Dermis blood vessel endothelial cell (primary cell): ENCODE data around the gene WDR47. TPM values are rescaled to one million over a fixed set of nuclear protein-coding genes. Genes with fewer than 3 reads are reported as not detected.
A peak's percentile ranks its signal among the peaks of the same experiment; 100 is the strongest.
"Not testable (repeated sequence)": the region's sequence is repeated elsewhere in the genome, so short reads cannot be mapped to it uniquely, and the experiment has no call there.

Experiments
- DNase-seq: peaks from one replicate; pipeline ENCODE4 v3.0.0; 2010
- total RNA-seq: library from RNA; depleted of rRNA; stranded (reverse); fragments of >200 nt; gene quantifications from 2 replicates; pipeline ENCODE4 v1.2.3, GENCODE V29; 2014

The WDR47 gene
- total RNA-seq, 1 donor from 2014 or later: 21.6 TPM

GRCh38 chr1:108961752-108962486 lies 80.0 kb downstream of the WDR47 start:
- no peak for DNase-seq

- no peak for DNase-seq
Observed at GRCh38 chr1:108961198-108961597, 80.7 kb downstream of the WDR47 start.

- no peak for DNase-seq
Observed at GRCh38 chr1:108960719-108961118, 81.2 kb downstream of the WDR47 start.

GRCh38 chr1:108957888-108958287 lies 84.0 kb downstream of the WDR47 start:
- DNase-seq: no peak

GRCh38 chr1:108955881-108956280 lies 86.0 kb downstream of the WDR47 start:
- DNase-seq: no peak

GRCh38 chr1:108955111-108955510 lies 86.8 kb downstream of the WDR47 start:
- no peak for DNase-seq

GRCh38 chr1:108953452-108953851 lies 88.5 kb downstream of the WDR47 start:
- DNase-seq: no peak

GRCh38 chr1:108951242-108951641 lies 90.7 kb downstream of the WDR47 start:
- DNase-seq: no peak

GRCh38 chr1:108949044-108949443 lies 92.9 kb downstream of the WDR47 start:
- no peak for DNase-seq

- DNase-seq: peak; percentile 42
Observed at GRCh38 chr1:108947871-108948525, 93.9 kb downstream of the WDR47 start.

GRCh38 chr1:108936170-108936569 lies 105.7 kb downstream of the WDR47 start:
- no peak for DNase-seq

GRCh38 chr1:108933944-108934343 lies 108.0 kb downstream of the WDR47 start:
- DNase-seq: no peak

- DNase-seq: not testable (repeated sequence)
Observed at GRCh38 chr1:108927565-108927964, 114.3 kb downstream of the WDR47 start.

GRCh38 chr1:108925920-108926319 lies 116.0 kb downstream of the WDR47 start:
- no peak for DNase-seq

Other genes starting within 250 kb of the WDR47 start
- gene AKNAD1, start 185.0 kb downstream of the WDR47 start, total RNA-seq: 0.34 TPM in 1 of 2 replicates, not detected in the other
- 12.1 and 28.7 TPM in 2 replicates for gene GPSM2, start 165.1 kb downstream of the WDR47 start, total RNA-seq
- 29.1 and 37.5 TPM in 2 replicates for gene CLCC1, start 78.6 kb downstream of the WDR47 start, total RNA-seq
- gene TAF13, start 33.9 kb upstream of the WDR47 start, total RNA-seq: 94.8 and 99.2 TPM in 2 replicates
- gene TMEM167B, start 48.7 kb upstream of the WDR47 start, total RNA-seq: 20.3 and 23.9 TPM in 2 replicates
- gene ELAPOR1, start 72.0 kb upstream of the WDR47 start, total RNA-seq: under 0.01 and 0.37 TPM in 2 replicates
- gene SARS1, start 171.8 kb upstream of the WDR47 start, total RNA-seq: 178 and 206 TPM in 2 replicates
- 1.4 and 1.8 TPM in 2 replicates for gene CELSR2, start 207.4 kb upstream of the WDR47 start, total RNA-seq
- gene PSRC1, start 241.0 kb upstream of the WDR47 start, total RNA-seq: 1.0 and 8.4 TPM in 2 replicates